Lung microvascular endothelial cell (primary cell): ENCODE data around the gene GPR152. TPM values are rescaled to one million over a fixed set of nuclear protein-coding genes. Genes with fewer than 3 reads are reported as not detected.
A peak's percentile ranks its signal among the peaks of the same experiment; 100 is the strongest.
"Not testable (repeated sequence)": the region's sequence is repeated elsewhere in the genome, so short reads cannot be mapped to it uniquely, and the experiment has no call there.

Experiments used
- DNase-seq, 2 donors: peaks; one replicate each; pipeline versions ENCODE4 v3.0.0 to v3.0.0-alpha.2; 2010; ENCODE audit warnings: low read depth in 2 of 2
- total RNA-seq: library from RNA; depleted of rRNA; stranded (reverse); fragments of >200 nt; gene quantifications from 2 replicates; pipeline ENCODE4 v1.2.1, GENCODE V29; 2014

GPR152 gene
- total RNA-seq, 1 donor from 2014 or later, result not detected

DNA sequence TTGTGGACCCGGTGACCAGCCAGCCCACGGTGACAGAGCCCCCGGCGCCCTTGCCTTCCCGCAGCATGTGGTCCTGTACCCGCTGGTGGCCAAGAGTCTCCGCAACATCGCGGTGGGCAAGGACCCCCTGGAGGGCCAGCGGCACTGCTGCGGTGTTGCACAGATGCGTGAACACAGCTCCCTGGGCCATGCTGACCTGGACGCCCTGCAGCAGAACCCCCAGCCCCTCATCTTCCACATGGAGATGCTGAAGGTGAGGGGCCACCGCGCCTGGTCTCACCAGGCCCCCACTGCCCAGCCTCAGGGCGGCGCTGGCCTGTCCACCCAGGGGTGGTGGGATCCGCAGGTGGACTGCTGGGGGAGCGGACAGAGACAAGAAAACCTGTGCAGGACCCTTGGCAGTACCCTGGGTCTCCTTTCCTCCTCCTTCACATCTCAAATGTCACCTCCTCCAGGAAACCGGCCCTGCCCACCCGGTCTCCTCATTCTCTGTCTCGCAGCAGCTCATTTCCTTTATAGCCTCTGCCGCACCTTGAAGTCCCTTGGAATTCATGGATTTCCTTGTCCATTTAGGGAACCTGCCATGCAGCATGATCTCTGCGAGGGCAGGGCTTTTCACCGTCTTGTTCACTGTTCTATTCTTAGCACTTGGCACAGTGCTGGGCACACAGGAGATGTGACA is 36.8 kb upstream of the GPR152 start:
- DNase-seq, result no peak

DNA sequence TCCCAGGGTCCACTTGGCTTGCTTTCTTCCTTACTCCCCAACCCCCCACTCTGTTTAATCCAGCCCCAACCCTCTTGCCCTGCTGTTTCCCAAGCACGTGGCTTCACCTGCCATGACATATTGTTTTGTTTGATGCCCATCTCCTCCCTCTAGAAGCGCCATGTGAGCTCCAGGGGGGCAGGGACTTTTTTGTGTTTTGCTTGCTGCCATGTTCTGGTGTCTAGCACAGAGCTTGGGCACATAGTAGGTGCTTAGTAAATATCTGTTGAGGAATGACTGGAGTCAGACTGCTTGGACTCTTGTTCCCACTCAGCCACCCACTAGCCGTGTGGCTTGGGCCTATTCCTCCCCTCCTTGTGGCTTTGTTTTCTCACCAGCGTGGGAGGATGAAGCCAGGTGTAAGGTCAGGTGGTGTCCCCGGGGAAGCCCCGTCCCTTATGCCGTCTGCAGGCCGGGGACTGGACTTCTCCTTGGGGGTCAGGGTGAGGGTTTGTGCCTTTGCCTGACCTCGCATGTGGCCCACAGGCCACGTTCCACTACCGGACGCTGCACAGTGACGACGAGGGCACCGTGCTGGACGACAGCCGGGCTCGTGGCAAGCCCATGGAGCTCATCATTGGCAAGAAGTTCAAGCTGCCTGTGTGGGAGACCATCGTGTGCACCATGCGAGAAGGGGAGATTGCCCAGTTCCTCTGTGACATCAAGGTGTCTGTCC is 34.1 kb upstream of the GPR152 start:
- DNase-seq, result no peak

DNA sequence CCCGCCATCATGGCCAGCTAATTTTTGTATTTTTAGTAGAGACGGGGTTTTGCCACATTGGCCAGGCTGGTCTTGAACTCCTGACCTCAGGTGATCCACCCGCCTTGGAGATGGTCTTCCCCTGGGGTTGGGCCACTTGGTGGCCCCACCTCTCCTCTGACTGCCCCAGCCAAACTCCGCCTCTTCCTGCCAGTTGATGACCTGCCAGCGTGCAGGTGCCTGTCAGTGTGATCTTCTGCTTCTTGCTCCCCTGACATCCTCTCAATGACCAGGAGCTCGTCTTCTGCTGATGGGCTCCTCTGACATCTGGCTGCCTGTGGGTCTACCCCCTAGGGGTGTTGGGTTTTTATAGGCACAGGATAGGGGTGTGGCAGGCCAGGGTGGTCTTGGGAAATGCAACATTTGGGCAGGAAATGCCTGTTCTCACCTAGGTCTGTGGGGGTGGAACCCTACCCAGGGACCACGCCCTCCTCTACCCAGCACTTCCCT is 33.4 kb upstream of the GPR152 start:
- not testable (repeated sequence) for DNase-seq

DNA sequence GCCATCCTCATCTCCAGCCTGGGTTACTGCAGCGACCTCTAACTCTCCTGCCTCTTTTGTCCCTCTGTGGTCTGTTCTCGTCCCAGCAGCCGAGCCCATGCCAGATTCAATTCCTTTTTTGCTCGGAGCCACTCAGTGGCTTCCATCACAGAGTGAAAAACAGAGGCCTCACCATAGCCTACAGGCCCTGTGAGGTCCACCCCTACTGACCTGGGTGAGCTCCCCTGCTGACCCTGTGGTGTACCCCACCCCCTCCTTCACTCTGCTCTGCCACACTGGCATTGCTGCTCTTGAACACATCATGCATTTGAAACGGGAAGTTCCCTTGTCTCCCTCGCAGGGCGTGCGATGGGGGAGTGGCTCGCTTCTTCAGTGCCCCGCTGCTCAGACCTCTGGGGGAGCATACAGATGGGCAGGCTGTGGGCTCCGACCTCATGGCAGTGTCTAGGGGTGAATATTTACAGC is 32.4 kb upstream of the GPR152 start:
- no peak for DNase-seq

DNA sequence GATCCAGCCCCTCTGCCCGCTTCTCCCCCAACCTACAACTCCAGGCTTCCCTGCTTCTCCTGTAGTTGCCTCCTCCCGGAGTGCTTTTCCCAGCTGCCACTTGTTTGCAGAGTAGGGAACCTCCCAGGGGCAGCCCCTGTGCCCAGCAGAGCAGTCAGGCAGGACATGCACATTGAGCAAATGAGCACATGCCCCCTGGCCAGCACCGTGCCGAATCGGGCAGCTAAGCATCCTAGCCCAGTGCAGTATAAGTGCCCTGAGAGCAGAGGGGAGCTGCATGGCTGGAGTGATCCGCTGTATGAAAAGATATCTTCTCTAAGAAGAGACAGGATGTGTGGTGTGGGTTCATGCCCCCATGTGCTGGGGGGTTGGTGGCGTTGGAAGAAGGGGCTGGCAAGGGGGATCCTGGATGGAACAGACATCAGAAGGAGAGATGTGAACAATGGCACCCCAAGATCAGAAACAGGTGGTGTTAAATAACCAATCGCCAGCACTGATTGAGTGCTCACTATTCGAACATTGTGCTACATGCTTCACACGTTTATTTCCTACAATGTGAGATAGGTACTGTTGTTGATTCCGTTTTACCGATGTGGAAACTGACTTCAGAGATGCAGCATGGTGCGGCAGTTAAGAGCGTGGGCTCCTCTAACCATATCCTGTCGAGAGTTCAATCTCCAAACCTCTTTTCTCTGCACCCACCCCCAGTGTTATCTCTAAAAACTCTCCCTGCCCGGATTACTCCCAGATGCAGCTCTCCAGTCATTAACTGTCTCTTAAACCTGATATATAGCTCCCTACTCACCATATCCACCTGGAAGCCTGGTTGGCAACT is 31.5 kb upstream of the GPR152 start:
- DNase-seq, result no peak

DNA sequence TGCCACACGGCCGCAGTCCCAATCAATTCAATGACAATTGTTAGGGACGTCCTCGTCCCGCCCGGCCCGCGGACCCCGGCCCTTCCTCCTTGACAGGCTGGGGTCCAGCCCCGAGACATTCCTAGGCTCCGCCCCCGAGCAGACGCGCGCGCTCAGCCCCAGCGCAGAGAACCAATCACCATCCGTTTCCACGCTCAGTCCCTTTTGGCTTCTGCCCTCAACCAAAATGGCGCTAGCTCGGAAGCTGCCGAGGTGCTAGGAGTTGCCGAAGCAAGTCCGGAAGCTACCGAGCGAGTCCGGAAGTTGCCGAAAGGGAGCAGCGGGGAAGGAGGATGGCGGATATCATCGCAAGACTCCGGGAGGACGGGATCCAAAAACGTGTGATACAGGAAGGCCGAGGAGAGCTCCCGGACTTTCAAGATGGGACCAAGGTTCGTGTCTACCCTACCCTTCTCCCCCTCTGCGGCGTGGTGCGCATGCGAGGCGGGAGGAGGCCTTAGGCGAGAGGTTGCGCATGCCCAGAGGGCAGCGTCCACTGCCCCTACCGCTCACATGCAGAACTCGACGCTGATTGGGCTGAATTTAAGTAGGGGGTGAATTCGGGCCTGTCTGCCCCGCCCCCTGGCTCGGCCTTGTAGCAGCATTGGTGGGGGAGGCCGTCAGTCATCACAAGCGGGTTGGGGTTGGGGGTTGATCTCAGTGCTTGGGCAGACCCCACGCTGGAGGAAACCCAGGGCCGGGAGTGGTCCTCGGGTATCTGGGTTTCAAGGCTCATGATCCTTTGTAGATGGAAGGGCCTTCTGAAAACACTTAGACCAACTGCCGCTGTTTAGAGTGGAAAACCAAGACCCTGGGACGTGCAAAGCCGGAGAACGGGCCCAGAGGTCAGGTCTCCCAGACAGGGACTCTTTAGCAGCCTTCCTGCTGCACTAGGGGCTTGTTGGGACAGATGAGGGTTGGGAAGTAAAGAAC is 30.6 kb upstream of the GPR152 start, which contains the start of gene AIP:
Gene AIP, plus strand, starts transcription at position 200 of the 972 bp plus-strand sequence. Its CDS starts 133 bp downstream, at position 333.
- DNase-seq, result peak; percentile 98

DNA sequence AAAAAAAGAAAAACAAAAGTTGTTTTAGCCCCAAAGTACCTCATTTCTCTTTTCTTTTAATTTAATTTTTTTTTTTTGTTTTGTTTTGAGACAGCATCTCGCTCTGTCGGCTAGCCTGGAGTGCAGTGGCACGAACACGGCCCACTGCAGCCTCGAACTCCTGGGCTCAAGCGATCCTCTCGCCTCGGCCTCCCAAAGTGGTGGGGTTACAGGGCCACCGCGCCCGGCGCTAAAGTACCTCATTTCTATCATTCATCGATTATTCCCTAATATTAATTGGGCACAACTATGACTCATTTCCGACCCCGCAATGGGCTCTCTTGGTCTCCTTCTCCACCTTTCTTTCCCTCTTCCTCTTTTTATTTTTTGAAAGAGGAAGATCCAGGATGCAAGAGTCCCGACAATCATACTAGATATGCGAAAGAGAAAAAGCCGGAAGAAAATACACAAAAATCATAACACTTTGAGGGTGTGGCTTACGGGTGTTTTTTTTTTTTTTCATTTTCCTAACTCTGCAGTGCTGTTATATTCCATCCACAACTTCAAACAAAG is 29.8 kb upstream of the GPR152 start:
- DNase-seq, result no peak

DNA sequence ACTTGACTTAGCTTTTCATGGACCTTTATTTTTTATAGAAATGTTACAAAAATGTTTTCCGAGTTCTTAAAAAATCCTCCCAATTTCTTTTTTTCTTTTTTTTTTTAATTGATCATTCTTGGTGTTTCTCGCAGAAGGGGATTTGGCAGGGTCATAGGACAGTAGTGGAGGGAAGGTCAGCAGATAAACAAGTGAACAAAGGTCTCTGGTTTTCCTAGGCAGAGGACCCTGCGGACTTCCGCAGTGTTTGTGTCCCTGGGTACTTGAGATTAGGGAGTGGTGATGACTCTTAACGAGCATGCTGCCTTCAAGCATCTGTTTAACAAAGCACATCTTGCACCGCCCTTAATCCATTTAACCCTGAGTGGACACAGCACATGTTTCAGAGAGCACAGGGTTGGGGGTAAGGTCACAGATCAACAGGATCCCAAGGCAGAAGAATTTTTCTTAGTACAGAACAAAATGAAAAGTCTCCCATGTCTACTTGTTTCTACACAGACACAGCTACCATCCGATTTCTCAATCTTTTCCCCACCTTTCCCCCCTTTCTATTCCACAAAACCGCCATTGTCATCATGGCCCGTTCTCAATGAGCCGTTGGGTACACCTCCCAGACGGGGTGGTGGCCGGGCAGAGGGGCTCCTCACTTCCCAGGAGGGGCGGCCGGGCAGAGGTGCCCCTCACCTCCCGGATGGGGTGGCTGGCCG is 25.0 kb upstream of the GPR152 start:
- DNase-seq, result not testable (repeated sequence)

DNA sequence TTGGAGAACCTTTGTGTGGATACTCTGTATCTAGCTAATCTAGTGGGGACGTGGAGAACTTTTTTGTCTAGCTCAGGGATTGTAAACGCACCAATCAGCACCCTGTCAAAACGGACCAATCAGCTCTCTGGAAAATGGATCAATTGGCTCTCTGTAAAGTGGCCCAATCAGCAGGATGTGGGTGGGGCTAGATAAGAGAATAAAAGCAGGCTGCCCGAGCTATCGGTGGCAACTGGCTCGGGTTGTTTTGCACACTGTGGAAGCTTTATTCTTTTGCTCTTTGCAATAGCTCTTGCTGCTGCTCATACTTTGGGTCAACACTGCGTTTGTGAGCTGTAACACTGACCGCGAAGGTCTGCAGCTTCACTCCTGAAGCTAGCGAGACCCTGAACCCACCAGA is 24.2 kb upstream of the GPR152 start:
- not testable (repeated sequence) for DNase-seq

DNA sequence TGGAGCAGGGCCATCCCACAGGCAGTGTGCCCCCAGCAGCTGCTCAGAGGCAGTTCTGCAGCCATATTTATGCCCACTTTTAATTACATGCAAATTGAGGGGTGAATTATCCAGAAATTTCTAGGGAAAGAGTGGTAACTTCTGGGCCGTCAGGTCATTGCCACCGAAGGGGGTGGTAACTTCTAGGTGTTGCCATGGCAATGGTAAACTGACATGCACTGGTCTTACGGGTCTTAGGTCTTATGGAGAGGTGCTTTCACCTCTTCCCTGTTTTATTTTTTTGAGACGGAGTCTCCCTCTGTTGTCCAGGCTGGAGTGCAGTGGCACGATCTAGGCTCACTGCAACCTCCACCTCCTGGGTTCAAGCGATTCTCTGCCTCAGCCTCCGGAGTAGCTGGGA is 20.4 kb upstream of the GPR152 start:
- no peak for DNase-seq

DNA sequence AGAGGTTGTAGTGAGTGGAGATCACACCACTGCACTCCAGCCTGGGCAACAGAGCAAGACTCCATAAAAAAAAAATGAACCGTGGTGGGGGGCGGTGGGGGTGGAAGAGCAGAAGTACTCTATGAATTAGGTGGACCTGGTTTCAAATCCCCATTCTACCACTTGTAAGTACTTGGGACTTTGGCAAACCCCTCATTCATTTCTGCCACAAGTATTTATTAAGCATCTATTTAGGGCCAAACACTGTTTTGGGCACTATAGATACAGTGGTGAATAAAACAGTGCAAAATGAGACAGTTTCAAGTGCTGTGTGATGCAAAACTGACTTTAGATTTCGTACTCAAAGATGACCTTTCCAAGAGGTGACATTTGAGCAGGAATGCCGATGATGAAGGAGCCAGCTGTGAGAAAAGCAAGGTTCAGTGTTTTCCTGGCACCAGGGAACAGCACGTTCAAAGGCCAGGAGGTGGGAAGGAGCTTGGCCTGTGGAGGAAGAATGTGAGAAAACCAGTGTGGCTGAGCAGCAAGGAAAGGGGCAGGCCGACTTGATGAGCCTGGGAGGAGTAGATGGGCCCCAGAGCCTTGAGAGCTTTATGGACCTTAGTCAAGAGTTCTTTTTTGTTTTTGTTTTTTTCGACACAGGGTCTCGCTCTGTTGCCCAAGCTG is 17.9 kb upstream of the GPR152 start:
- no peak for DNase-seq

DNA sequence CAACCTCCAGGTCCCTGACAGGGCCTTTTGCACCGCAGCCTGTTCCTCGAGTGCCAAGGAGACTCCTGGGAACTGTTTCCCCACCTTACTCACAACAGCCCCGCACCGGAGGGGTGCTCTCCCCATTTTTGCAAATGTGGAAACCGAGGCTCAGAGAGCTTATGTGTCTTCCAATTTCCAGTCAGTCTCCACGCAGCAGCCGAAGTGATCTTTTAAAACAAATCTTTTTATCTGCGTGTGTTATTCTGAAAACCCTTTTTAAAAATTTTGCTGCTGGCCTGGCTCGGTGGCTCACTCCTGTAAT is 16.9 kb upstream of the GPR152 start:
- DNase-seq, result no peak

DNA sequence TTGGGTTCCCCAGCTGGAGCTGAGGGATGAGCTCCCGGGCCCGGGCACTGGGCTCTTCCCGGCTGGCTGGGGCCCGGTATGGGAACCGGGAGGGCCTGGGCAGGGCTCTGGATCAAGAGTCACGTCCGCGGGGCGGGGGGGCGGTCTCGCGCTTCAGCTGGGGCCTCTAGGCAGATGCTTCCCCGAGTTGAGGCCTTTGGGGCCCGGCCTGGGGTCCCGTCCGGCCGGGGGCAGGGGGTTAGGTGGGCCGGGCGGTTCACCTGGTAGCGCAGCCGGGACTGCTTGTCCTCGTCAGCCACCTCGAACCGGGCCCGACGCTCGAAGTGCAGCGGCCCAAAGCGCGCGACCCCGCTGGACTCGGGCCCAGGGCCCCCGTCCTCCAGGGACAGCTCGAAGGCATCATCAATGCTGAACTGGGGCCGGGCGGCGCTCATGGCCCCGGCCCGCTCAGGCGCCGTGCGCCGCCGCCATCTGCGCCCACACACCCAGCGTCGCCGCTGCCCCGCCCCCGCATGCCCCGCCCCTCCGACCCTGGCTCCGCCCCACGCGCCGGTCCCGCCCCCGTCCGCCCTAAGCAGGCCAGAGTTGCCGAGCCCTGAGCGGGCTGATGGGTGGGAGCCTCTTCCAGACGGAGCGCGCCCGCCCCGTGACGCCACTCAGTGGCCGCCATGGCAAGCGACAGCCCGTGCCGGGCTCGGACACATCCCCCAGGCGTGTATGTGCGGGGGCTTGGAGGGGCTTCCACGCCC is 16.4 kb upstream of the GPR152 start, which contains the start of gene TMEM134:
Gene TMEM134, minus strand, starts transcription at position 493 of the 749 bp plus-strand sequence. Its CDS starts 59 bp downstream, at position 434.
- peak; percentile 94 to 97 for DNase-seq

DNA sequence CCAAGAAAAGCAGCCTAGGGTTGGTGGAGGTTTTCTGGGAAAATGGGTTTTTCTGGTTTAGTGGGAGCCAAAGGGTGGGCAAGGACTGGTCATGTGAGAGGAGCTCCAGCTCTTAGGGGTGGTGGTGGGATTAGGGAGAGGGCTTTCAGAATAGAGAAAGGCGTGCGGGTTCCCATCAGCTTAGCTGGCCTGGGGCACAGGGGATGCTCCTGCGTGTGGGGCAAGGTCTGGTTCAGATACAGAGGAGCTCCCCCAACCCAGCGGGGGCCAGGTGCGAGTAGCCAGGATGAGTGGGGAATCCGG is 15.9 kb upstream of the GPR152 start:
- DNase-seq, result no peak

DNA sequence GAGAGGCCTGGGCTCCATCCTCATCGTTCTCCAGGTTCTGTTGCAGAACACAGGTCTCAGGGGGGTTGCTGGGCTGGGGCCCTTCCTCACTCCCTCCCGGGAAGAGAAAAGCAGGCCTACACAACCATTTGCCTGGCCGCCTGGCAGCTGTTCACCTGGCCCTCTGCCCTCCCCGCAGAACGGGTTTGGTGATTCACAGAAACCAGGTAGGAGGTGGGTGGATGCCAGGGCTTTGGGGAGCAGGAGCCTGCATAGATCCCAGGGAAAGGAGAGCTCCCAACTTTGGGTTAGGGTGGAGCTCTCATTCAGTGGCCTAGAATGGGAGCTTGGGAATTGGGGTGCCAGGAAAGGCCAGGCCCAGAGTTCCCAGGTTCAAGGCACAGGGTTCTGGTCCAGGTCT is 15.5 kb upstream of the GPR152 start:
- no peak for DNase-seq

DNA sequence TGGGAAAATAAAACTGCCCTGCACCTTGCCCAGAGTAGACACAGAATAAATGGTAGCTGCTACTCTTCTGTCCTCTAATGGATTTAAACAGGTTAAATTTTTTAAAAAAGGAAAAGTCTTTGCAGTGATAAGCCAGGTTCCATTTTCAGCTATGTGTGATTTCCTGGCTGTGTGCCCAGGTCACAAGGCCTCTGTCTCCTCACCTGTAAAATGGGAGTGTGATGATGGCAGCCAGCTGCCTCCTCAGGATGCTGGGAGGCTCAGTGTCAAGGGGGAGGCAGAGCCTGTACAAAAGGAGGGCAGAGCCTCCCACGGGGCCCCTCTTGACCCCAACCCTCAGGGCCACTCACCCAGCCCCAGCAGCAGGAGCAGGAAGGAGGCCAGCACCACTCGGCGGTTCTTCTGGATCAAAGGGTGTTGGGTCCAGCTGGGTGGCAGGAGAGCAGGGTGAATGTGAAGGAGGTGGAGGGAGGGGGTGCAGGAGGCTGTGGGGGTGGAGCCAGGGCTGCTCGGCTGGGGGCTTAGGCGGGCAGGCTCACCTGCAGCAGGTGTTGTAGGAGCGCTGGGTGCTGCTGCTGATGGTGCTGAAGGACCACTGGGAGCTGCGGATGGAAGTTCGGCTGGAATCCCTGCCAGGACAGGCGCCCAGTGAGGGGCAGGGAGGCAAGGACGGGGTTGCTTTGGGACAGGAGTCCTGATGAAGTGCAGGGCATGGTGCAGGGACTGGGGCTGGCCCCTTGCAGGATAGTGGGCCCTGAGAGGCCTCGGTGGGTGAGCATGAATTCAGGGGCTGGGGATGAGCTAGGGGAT is 14.6 kb upstream of the GPR152 start:
- no peak for DNase-seq

DNA sequence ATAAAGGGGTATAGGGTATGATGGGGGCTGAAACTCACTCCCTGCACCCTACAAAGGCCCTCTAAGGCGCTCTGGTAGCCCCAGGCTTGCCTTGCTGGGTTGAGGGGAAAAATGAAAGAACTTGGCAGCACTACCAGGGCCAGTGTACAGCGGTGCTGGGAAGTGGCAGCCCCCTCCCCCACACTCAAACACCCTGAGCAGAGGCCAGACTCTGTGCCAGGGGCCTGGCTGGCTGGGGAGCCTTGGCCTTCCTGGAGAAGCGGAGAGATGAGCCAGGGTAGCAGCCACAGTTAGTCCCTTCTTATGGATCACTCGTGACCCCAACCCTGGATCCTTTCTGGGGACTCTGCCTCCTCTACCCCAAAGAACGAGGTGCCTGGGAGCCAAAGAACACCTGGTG is 13.8 kb upstream of the GPR152 start:
- no peak for DNase-seq

DNA sequence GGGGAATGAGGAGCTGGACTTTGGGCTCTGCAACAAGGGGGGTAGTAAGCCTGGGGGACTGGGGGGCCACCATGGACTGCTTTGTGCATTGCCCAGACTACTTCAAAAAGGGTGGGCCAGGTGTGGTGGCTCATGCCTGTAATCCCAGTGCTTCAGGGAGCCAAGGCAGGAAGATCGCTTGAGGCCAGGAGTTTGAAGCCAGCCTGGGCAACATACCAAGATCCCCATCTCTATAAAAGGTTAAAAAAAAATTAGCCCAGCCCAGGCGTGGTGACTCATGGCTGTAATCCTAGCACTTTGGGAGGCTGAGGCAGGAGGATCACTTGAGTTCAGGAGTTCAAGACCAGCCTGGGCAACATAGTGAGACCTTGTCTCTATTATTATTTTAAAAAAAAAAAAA is 13.0 kb upstream of the GPR152 start:
- DNase-seq, result not testable (repeated sequence)
